ENCODE results near the gene CPSF3. TPM values are rescaled to one million over a fixed set of nuclear protein-coding genes. Genes with fewer than 3 reads are reported as not detected.

Gene CPSF3
- total and polyA plus RNA-seq, 2 of the 4 experiments (the other 2 are of a cell fraction): 29.2 to 64.5 TPM

DNA sequence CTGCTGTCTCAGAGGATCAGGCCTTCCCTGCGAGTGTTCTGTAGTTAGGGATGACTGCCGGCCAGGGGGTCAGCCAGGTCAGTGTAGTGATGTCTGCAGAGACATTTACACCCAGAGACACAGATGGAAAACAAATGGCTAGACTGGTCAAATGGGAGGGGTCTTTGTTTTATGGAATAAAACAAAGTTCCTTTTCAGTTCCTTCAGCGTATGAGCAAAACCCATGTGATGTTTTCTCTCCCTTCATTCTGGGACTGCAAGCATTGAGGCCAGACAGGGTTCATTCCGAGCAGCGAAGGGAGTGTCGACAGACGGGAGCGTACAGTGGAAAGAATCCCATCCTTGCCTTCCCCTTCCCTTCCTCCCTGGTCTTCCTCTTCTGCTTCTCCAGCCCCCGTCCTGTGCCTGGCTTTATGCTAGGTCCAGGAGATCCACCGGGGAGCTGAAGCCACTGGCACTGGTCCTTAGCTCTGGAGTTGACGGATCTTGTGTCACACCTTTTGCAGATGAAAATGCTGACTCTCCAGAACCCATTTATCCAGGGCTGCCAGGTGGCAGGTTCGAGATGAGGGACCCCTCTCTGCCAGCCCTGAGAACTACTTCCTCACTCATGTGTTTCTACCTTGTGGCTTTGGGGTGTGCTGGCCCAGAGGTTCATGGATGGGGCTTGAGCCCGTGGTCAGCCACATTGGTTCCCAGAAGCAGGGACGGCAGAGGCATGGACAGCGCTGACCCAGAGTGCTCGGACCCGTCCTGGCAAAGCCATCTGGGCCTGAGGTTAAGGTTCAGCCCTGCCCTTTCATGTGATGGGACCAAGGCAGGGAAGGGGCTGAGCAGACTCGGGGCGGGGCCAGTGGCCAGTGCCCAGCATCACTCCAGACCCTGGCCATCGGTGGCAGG lies 24.3 kb upstream of the CPSF3 start:
- Histone ChIP-seq H4K5ac (ENCODE audit: low read depth, low read length) (no peak overlapping the region), H3K4me1 (ENCODE audit: control insufficient read depth, insufficient read depth, low read length) (peaks cover 7% of the 10 kb centered on the region), H3K36me3 (ENCODE audit: control insufficient read depth, insufficient read depth, low read length) (peaks cover 37% of the 10 kb centered on the region), H2AFZ (replicated peaks; ENCODE audit: low read length, poor library complexity) (no peak overlapping the region), H4K91ac (ENCODE audit: insufficient read depth, low read depth, low read length) (no peak overlapping the region), H3K79me1 (ENCODE audit: low read depth in 1 of 2, low read length in 2 of 2) (peaks cover 3 to 34% of the 10 kb centered on the region in 2 experiments; a peak in 3 of 4 replicates), H2BK15ac (ENCODE audit: low read depth, low read length) (no peak overlapping the region), H3K4me2 (ENCODE audit: low read depth, low read length) (no peak overlapping the region), H3K27ac (ENCODE audit: insufficient read depth, low read length) (peak overlapping the region; percentile 1; the same call in 1 of the 2 replicates), H3K18ac (ENCODE audit: low read depth, low read length) (no peak overlapping the region), H3K9ac (ENCODE audit: low read depth, low read length) (no peak overlapping the region), H2BK120ac (ENCODE audit: low read depth, low read length) (no peak overlapping the region), H4K20me1 (ENCODE audit: insufficient read depth, low read length) (peaks cover 10% of the 10 kb centered on the region; the same call in 1 of the 2 replicates), H2BK20ac (ENCODE audit: low read depth, low read length) (no peak overlapping the region), H2AK5ac (ENCODE audit: low read depth, low read length) (no peak overlapping the region), H3K27me3 (ENCODE audit: control insufficient read depth, insufficient read depth, low read length) (no peaks in the 10 kb centered on the region), H3K4me3 (ENCODE audit: insufficient read depth, low read depth, low read length) (no peak overlapping the region), H2AK9ac (replicated peaks; ENCODE audit: low read depth, low read length, poor library complexity) (peak overlapping the region; percentile 34), H4K8ac (ENCODE audit: low read depth in 2 of 2, low read length in 2 of 2) (no peak overlapping the region), H2BK5ac (ENCODE audit: low read depth, low read length, poor library complexity, severe bottlenecking) (no peak overlapping the region), H3K9me1 (ENCODE audit: insufficient read depth, low read length) (peaks cover 10% of the 10 kb centered on the region), H3K56ac (ENCODE audit: extremely low read depth, insufficient read depth, low read length) (no peak overlapping the region), H3K4ac (ENCODE audit: low read depth, low read length) (no peak overlapping the region; the same call in 1 of the 2 replicates), H3K9me3 (ENCODE audit: control insufficient read depth, insufficient read depth, low read length) (no peaks in the 10 kb centered on the region), H3K14ac (replicated peaks; ENCODE audit: low read depth, low read length) (0 out of 2 replicates have a peak overlapping the region, but pooled peaks have one; percentile 28), H3K23ac (ENCODE audit: low read depth, low read length) (no peak overlapping the region)
- DNase-seq (no peak), ATAC-seq (ENCODE audit: low read depth) (no peak)
- CTCF ChIA-PET: no interaction called here
- BruUV-seq (replicated peaks): no TSS peak
- in situ Hi-C loops (cut with MboI; ENCODE audit: low sequenced_read_pairs) (no loop called here), intact Hi-C loops (cut with micrococcal nuclease) (no loop called here), dilution Hi-C loops (cut with HindIII; ENCODE audit: low sequenced_read_pairs, unreplicated experiment) (no loop called here)
- 86% methylated on average over 14 of the region's 20 CpGs; no CpG with 5 or more reads in 1 of the 2 experiments for WGBS, 2 experiments (ENCODE audit: extremely low coverage in 2 of 2, insufficient read length in 1 of 2)
- POLR2A ChIA-PET (ENCODE audit: unreplicated experiment): no interaction called here
- TF ChIP-seq RCOR1 (IDR thresholded peaks at IDR 0.05; ENCODE audit: insufficient replicate concordance, low read length) (no peak), MAZ (IDR thresholded peaks at IDR 0.05; ENCODE audit: borderline replicate concordance, low read depth, low read length) (no peak), SMC3 (IDR thresholded peaks at IDR 0.05; ENCODE audit: low read depth, low read length) (no peak), CHD1 (IDR thresholded peaks at IDR 0.05; ENCODE audit: low read depth, low read length) (no peak), BHLHE40 (IDR thresholded peaks at IDR 0.05; ENCODE audit: low read depth, low read length) (no peak), RFX5 (IDR thresholded peaks at IDR 0.05; ENCODE audit: low read depth, low read length) (no peak), CEBPB (IDR thresholded peaks at IDR 0.05; ENCODE audit: low read depth, low read length) (no peak), MXI1 (IDR thresholded peaks at IDR 0.05; ENCODE audit: borderline replicate concordance, low read depth, low read length) (no peak), RAD21 (IDR thresholded peaks at IDR 0.05; ENCODE audit: low read length) (no peak), FOS (IDR thresholded peaks at IDR 0.05; ENCODE audit: low read depth, low read length) (no peak), NFE2L2 (IDR thresholded peaks at IDR 0.05; ENCODE audit: low read depth, low read length) (no peak)
- TF ChIP-seq, protein P1, sequence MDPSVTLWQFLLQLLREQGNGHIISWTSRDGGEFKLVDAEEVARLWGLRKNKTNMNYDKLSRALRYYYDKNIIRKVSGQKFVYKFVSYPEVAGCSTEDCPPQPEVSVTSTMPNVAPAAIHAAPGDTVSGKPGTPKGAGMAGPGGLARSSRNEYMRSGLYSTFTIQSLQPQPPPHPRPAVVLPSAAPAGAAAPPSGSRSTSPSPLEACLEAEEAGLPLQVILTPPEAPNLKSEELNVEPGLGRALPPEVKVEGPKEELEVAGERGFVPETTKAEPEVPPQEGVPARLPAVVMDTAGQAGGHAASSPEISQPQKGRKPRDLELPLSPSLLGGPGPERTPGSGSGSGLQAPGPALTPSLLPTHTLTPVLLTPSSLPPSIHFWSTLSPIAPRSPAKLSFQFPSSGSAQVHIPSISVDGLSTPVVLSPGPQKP (IDR thresholded peaks at IDR 0.05; ENCODE audit: borderline replicate concordance, low read depth, low read length): no peak
- TF ChIP-seq, protein P2, sequence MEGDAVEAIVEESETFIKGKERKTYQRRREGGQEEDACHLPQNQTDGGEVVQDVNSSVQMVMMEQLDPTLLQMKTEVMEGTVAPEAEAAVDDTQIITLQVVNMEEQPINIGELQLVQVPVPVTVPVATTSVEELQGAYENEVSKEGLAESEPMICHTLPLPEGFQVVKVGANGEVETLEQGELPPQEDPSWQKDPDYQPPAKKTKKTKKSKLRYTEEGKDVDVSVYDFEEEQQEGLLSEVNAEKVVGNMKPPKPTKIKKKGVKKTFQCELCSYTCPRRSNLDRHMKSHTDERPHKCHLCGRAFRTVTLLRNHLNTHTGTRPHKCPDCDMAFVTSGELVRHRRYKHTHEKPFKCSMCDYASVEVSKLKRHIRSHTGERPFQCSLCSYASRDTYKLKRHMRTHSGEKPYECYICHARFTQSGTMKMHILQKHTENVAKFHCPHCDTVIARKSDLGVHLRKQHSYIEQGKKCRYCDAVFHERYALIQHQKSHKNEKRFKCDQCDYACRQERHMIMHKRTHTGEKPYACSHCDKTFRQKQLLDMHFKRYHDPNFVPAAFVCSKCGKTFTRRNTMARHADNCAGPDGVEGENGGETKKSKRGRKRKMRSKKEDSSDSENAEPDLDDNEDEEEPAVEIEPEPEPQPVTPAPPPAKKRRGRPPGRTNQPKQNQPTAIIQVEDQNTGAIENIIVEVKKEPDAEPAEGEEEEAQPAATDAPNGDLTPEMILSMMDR (conservative IDR thresholded peaks at IDR 0.05; ENCODE audit: low read depth, low read length): no peak
- TF ChIP-seq, protein P3, sequence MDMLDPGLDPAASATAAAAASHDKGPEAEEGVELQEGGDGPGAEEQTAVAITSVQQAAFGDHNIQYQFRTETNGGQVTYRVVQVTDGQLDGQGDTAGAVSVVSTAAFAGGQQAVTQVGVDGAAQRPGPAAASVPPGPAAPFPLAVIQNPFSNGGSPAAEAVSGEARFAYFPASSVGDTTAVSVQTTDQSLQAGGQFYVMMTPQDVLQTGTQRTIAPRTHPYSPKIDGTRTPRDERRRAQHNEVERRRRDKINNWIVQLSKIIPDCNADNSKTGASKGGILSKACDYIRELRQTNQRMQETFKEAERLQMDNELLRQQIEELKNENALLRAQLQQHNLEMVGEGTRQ (IDR thresholded peaks at IDR 0.05; ENCODE audit: low read depth, low read length): no peak

All from IMR-90 (cell line).